HG02642 (cell line): ENCODE measurements around the gene SYF2.
"Not testable (repeated sequence)": the region's sequence is repeated elsewhere in the genome, so short reads cannot be mapped to it uniquely, and the experiment has no call there.

ENCODE experiments used
- ATAC-seq: cut with Tn5 transposase; IDR thresholded peaks from one replicate; pipeline ENCODE4 v1.9.1; 2021; ENCODE audit warnings: mild to moderate bottlenecking; ENCODE audit not compliant: unreplicated experiment, poor library complexity

Gene SYF2

DNA sequence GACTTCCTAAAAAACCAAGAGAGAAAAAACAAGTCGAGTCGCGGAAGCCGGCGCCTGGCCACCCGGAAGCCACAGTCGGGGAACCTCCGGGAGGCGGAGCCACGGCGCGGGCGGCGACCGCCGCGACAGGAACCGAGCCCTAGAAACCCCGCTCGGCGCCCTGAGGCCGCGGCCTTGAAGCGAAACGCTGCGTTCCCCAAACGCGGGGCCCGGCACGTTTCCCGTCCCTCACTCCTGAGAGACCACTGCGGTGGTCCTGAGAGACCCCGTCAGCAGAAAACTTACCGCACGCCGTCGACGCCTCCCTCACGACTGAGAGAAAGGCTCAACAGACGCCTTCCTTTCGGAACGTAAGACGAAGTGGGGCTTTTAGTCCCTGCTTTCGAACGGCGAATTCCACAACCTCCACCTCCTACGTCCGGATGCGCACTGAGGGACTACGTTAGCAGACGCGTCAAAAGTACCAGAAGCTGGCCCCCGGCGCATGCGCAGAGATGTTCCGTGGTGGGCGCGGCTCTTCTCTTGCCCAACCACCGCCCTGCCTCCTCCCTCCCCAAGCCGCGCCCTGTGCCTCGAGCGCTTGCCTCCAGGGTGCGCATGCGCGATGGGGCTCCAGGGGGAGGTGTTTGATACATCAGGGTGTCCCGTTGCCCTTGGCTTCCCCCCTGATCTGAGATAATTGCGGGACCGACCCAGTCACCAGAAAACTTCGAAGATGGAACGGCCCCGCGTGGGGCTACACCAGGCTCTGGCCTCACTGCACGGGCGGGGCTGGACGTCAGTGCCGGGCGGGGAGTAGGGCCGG is 14.9 kb upstream of the SYF2 start, which contains the start of gene RSRP1:
RSRP1 (minus strand) TSS at position 431 of the 805 bp plus-strand sequence. CDS start 491 bp downstream, outside the sequence.
- ATAC-seq: peak; percentile 89

GRCh38 chr1:25246600-25247023 is 14.3 kb upstream of the SYF2 start:
- peak; percentile 12 for ATAC-seq

- no peak for ATAC-seq
Observed at GRCh38 chr1:25245809-25246599, 13.7 kb upstream of the SYF2 start.

DNA sequence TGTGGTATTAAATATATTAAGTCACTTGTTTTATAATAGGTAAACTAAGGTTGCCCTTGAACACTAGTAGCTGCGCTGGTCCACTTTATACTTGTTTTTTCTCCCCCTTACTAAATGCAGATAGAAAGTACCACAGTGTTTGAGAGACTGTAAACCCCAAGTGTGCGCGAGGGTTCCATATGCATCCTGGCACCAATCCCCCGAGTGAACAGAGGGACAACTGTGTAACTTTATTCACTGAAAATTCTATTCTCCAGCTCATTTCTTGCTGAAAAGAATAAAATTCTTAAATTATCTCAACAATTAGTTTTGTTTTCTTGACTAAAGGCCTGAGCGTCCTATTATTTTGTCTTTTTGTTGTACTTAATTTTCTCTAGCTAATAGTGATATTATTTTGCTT is 13.1 kb upstream of the SYF2 start:
- no peak for ATAC-seq

DNA sequence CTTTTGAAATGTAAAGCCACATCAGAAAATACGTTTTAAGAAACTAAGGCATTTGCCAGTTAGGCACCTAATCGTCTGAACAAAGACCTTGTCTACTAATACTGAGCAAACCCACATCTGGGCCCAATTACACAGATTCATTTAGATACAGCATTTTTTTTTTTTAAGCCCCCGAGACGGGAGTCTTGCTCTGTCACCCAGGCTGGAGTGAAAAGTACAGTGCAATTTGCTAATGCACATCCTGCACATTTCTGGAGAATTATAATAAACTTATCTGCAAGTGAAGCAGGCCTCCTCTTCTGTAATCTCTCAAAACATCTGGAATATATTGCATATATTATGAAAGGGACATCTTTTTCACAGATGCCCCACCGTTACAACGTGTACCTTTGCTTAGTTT is 11.6 kb upstream of the SYF2 start:
- ATAC-seq: no peak

DNA sequence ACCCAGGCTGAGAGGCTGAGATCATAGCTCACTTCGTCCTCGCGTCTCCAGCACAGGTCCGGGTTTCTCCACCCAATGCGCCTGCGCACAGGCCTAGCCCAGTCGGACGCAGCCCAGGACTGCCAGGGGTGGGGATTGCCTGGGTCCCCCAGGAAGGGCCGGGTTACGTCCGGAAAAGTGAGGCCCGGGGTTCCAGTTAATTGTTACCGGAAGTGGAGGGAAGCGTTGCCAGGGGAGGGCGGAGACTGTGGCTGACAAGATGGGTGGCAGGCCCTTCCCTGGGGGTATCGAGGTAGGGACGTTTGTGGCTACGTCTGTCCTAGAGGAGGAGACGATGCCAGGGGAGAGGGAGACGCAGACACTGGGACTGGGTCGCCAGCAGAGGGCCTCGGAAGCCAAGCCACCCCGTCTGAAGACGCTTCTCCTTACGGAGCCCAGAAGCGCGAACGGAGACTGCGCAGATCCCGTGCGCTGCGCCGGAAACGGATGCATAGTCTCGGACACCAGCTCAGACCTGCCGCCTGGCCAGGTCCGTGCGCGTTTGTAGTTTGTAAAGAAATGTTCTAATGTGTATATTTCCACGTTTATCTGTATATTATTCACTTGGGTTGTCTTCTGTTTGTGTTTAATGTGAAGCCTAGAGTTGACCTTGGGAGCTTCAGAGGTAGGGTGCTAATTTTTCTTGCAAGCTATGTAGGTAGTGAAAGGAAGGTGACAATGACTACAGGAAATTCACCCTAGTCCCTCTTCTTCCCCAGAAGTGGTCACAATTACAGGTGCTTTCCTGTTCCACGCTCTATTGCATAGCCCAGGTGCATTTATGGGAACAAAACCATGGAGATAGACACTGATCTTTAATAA is 7.6 kb upstream of the SYF2 start:
- ATAC-seq: peak; percentile 77

DNA sequence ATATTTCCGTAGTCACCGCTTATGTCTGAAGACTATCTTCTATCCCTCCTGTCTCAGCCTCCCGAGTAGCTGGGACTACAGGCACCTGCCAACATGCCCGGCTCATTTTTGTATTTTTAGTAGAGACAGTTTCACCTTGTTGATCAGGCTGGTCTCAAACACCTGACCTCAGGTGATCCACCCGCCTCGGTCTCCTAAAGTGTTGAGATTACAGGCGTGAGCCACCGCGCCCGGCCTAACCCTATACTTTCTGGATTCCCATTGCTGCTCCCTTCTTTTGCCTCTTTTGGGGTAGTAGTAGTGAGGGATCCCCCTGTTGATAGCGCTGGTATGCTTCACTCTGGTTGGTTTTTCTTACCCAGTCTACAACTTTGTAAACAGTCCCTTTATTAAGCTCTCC is 5.7 kb upstream of the SYF2 start:
- ATAC-seq: no peak

- ATAC-seq: not testable (repeated sequence)
Observed at GRCh38 chr1:25236261-25236660, 4.0 kb upstream of the SYF2 start.

DNA sequence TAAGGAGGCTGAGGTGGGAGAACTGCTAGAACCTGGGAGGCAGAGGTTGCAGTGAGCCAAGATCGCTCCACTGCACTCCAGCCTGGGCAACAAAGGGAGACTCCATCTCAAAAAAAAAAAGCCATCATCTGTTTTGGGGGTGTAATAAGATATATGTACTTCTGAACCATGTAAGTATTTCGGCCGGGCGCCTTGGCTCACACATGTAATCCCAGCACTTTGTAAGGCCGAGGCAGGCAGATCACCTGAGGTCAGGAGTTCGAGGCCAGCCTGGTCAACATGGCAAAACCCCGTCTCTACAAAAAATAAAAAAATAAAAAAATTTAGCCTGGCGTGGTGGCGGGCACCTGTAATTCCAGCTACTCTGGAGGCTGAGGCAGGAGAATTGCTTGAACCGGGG is 3.1 kb upstream of the SYF2 start:
- ATAC-seq: not testable (repeated sequence)

DNA sequence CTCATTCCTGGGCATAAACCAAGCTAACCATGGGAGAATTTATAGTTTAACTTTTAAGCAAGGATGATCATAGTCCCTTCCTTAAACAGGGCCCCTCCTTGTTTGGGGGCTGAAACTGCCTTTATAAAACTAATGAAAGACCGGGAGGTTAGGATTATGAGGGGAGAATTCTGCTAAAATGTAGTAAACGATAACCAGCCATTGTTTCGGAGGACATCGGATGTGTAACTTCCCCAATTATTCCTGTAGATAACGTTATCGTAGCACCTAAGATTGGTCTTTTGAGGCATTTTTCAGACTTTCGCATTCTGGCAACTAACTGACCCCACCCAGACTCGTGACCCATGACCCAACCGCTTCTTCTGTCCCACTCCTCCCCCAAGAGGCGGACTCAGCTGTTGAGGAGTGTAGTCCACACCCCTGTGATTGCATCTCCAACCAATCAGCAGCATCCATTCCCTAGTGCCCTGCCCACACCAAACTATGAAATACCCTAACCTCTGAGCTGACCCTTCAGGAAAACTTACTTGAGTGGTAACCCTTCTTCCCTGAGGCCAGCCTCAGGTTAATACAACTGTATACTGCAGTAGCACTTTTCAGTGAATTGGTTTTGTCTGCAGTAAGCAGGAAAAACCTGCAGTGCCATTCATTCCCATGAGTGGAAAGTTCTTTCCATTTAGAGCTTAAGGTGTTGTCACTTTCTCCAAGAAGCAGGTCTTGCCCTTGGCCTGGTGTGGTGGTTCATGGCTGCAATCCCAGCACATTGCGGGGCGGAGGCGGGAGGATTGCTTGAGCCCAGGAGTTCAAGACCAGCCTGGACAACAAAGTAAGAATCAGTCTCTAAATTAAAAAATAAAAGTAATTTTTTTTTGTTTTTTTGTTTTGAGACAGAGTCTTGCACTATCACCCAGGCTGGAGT is 823 bp upstream of the SYF2 start:
- peak; percentile 68 for ATAC-seq

GRCh38 chr1:25223471-25223870 is 8.8 kb downstream of the SYF2 start:
- no peak for ATAC-seq

- no peak for ATAC-seq
Observed at GRCh38 chr1:25222606-25223005, 9.7 kb downstream of the SYF2 start.

DNA sequence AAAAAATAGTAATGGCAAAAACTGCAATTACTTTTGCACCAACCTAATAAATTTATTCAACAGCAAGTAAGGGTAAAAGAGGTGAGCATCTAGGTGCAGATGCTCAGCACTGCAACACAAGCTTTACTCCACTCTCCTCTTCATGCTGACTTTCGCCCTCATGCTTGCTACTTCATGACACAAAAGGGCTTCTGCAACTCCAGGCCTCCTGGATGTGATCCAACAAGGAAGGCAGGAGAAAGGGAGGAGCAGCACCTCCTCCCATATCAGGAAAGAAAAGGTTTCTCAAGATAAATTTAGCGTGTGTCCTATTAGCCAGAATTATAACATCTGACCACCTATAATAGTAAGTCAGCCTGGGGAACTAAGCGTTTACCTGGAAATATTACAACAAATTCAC is 11.6 kb downstream of the SYF2 start:
- no peak for ATAC-seq

GRCh38 chr1:25219661-25220251 is 12.5 kb downstream of the SYF2 start:
- ATAC-seq: no peak

DNA sequence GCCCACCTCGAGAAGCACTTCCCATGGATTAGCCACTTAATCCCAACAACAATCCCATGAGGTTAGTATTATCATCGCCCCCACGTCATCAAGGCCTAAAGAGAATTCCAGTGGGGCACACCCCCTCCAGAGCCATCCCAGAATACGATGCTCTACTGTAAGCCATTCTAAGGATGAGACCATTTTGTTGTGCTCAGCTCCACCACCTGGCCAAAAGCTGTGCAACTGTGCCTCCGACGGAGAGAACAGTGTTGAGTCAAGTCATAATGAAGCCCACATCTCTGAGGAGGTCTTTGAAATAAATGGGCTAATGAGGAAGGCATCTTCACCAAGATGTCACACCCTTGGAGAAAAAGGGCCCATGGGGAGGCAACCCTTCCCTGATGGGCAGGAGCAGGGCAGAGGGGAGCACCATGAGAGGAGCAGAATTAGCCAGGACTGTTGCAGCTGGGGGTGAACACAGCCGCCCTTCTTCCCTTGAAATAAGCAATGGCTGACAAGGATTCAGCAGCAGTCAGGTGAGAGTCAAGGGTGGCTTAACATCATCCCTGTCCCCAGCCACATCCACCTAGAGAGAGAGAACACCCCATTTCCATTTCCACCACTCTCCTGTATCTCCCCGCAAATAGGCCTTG is 14.6 kb downstream of the SYF2 start:
- no peak for ATAC-seq

GRCh38 chr1:25217015-25217414 is 15.3 kb downstream of the SYF2 start:
- no peak for ATAC-seq

DNA sequence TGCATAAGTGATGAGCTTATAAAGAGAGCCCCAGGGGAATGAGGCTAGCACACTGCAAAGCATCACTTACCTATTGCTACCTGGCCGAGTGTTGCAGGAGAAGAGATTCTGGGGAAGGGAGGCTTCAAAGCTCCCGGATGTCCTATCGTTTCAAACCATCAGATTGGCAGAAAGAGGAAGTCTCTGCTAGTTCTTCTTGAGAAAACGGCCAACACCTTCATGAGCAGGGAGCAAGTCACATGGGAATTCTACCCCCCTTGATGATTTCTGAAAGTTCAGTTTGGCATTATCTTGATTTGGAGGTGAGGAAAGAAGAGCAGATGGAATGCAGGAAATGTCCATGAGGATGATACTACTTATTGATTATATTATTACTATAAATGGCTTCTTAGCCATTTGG is 16.2 kb downstream of the SYF2 start:
- no peak for ATAC-seq

- ATAC-seq: no peak
Observed at GRCh38 chr1:25212725-25213124, 19.6 kb downstream of the SYF2 start.

DNA sequence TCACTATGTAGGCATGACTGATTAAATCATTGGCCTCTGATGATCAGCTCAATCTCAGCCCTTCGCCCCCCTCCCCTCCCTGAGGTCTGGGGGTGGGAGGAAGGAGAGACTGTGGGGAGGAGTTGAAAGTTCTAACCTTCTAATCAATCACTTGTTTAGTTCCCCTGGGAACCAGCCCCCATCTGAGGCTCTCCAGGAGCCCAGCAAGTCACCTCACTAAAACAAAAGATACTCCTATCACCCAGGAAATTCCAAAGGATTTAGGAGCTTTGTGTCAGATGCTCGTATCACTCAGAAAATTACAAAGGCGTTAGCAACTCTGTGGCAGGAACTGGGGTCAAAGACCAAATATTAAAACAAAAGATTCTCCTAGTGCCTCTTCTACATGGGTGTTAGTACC is 21.6 kb downstream of the SYF2 start:
- ATAC-seq: no peak
